Measurements from ENCODE around the gene NCOR2. TPM values are rescaled to one million over a fixed set of nuclear protein-coding genes. Genes with fewer than 3 reads are reported as not detected.

Gene NCOR2
- total and polyA plus RNA-seq, 2 donors (not counting 1 experiment from before 2014, with no cell fraction given) = 25.9 to 144 TPM

GRCh38 chr12:124564232-124564958 is 3.0 kb downstream of the NCOR2 start:
- H3K79me2 ChIP-seq (ENCODE audit: control insufficient read depth, insufficient read depth, low read length) = peaks cover 81% of the 10 kb centered on the region
- H3K27ac Mint-ChIP-seq = no peak overlapping the region
- H3K9me3 ChIP-seq (ENCODE audit: control extremely low read depth in 1 of 3, control insufficient read depth in 2 of 3, insufficient read depth in 1 of 3, low read length in 2 of 3) = peaks cover 0 to 5% (median 0%) of the 10 kb centered on the region in 3 donors
- H3K4me3 ChIP-seq (ENCODE audit: control extremely low read depth in 1 of 5, extremely low read depth in 1 of 5, insufficient read depth in 1 of 5, low read depth in 2 of 5, low read length in 4 of 5) = no peak overlapping the region
- H3K4me2 ChIP-seq (replicated peaks; ENCODE audit: low read depth, low read length, poor library complexity, severe bottlenecking) = peak overlapping the region; percentile 98
- H3K4me3 Mint-ChIP-seq = peak overlapping the region; percentile 23
- no peaks in the 10 kb centered on the region for H3K36me3 ChIP-seq (replicated peaks in 1 of 2; ENCODE audit: control extremely low read depth in 1 of 2, control insufficient read depth in 1 of 2, extremely low read depth in 1 of 2, insufficient read depth in 2 of 2, low read length in 1 of 2)
- H2AFZ ChIP-seq (ENCODE audit: insufficient read depth, low read depth, low read length, poor library complexity, severe bottlenecking) = no peak overlapping the region
- no peaks in the 10 kb centered on the region for H3K27me3 ChIP-seq (replicated peaks in 1 of 4; ENCODE audit: control extremely low read depth in 1 of 4, control insufficient read depth in 3 of 4, insufficient read depth in 4 of 4, low read length in 3 of 4)
- H3K4me1 ChIP-seq (ENCODE audit: control insufficient read depth in 2 of 2, insufficient read depth in 2 of 2, low read length in 2 of 2) = peaks cover 24 to 50% of the 10 kb centered on the region in 2 donors
- DNase-seq = no peak
- intact Hi-C loops (cut with micrococcal nuclease) = loop anchor here (10.0 kb wide), 2 partner anchors 170 to 360 kb away; no protein-coding TSS in a partner anchor
- WGBS (ENCODE audit: insufficient coverage) = 29% methylated on average over 9 of the region's 19 CpGs
- no peaks in the 10 kb centered on the region for H3K9me3 Mint-ChIP-seq (ENCODE audit: insufficient read depth)
- H3K9ac ChIP-seq (ENCODE audit: low read length) = no peak overlapping the region
- peaks cover 65% of the 10 kb centered on the region for H4K20me1 ChIP-seq (ENCODE audit: control insufficient read depth, insufficient read depth, low read length, poor library complexity, severe bottlenecking)
- H3K27ac ChIP-seq (ENCODE audit: low read length in 2 of 2) = no peak overlapping the region
- ATAC-seq (ENCODE audit: low read depth) = no peak
- ChIA-PET POLR2A (no interaction called here), CTCF (interaction anchor here (1.4 kb wide), 1 partner anchor 13 kb away, joined by 3 read pairs; no protein-coding TSS in a partner anchor)
- no peak for TF ChIP-seq EZH2 (IDR thresholded peaks at IDR 0.05; ENCODE audit: borderline replicate concordance, insufficient read depth, low read depth, low read length, poor library complexity, severe bottlenecking)
- no peaks in the 10 kb centered on the region for H3K27me3 Mint-ChIP-seq
- H3K4me1 Mint-ChIP-seq = peaks cover 58% of the 10 kb centered on the region

GRCh38 chr12:124563809-124564208 is 3.6 kb downstream of the NCOR2 start:
- intact Hi-C loops (cut with micrococcal nuclease) = loop anchor here (10.0 kb wide), 2 partner anchors 169 to 361 kb away; no protein-coding TSS in a partner anchor
- Histone ChIP-seq H3K9me3 (ENCODE audit: control extremely low read depth in 1 of 3, control insufficient read depth in 2 of 3, insufficient read depth in 1 of 3, low read length in 2 of 3) (peaks cover 0 to 5% (median 0%) of the 10 kb centered on the region in 3 donors), H3K4me2 (replicated peaks; ENCODE audit: low read depth, low read length, poor library complexity, severe bottlenecking) (no peak overlapping the region), H3K9ac (ENCODE audit: low read length) (no peak overlapping the region), H3K27me3 (replicated peaks in 1 of 4; ENCODE audit: control extremely low read depth in 1 of 4, control insufficient read depth in 3 of 4, insufficient read depth in 4 of 4, low read length in 3 of 4) (no peaks in the 10 kb centered on the region), H2AFZ (ENCODE audit: insufficient read depth, low read depth, low read length, poor library complexity, severe bottlenecking) (no peak overlapping the region), H3K4me3 (ENCODE audit: control extremely low read depth in 1 of 5, extremely low read depth in 1 of 5, insufficient read depth in 1 of 5, low read depth in 2 of 5, low read length in 4 of 5) (no peak overlapping the region), H3K4me1 (ENCODE audit: control insufficient read depth in 2 of 2, insufficient read depth in 2 of 2, low read length in 2 of 2) (peaks cover 18 to 44% of the 10 kb centered on the region in 2 donors), H3K36me3 (replicated peaks in 1 of 2; ENCODE audit: control extremely low read depth in 1 of 2, control insufficient read depth in 1 of 2, extremely low read depth in 1 of 2, insufficient read depth in 2 of 2, low read length in 1 of 2) (peaks cover 0 to 4% of the 10 kb centered on the region in 2 experiments), H3K27ac (ENCODE audit: low read length in 2 of 2) (no peak overlapping the region), H3K79me2 (ENCODE audit: control insufficient read depth, insufficient read depth, low read length) (peaks cover 87% of the 10 kb centered on the region), H4K20me1 (ENCODE audit: control insufficient read depth, insufficient read depth, low read length, poor library complexity, severe bottlenecking) (peaks cover 71% of the 10 kb centered on the region)
- CTCF ChIA-PET = interaction anchor here (1.4 kb wide), 1 partner anchor 12 kb away, joined by 3 read pairs; no protein-coding TSS in a partner anchor
- Mint-ChIP-seq H3K4me3 (no peak overlapping the region), H3K27ac (no peak overlapping the region), H3K4me1 (peaks cover 57% of the 10 kb centered on the region), H3K9me3 (ENCODE audit: insufficient read depth) (no peaks in the 10 kb centered on the region), H3K27me3 (no peaks in the 10 kb centered on the region)
- POLR2A ChIA-PET = no interaction called here
- 97% methylated on average over 6 of the region's 10 CpGs for WGBS (ENCODE audit: insufficient coverage)
- ATAC-seq (ENCODE audit: low read depth) (no peak), DNase-seq (no peak)
- TF ChIP-seq EZH2 (IDR thresholded peaks at IDR 0.05; ENCODE audit: borderline replicate concordance, insufficient read depth, low read depth, low read length, poor library complexity, severe bottlenecking) = no peak
- no peak for TF ChIP-seq CTCF (IDR thresholded peaks at IDR 0.05)

Measured in B cell (primary cell).